HTR-8/SVneo (cell line): ENCODE results near the gene SPIN2A.
"Not testable (repeated sequence)": the region's sequence is repeated elsewhere in the genome, so short reads cannot be mapped to it uniquely, and the experiment has no call there.

ENCODE experiments used
- DNase-seq: peaks from one replicate; pipeline ENCODE4 v3.0.0; 2011; ENCODE audit warnings: low spot score, mixed read lengths; ENCODE audit not compliant: insufficient read length
- FAIRE-seq: peaks from 2 replicates; lab custom pipeline; 2011; peaks lifted over from hg19 to GRCh38; lab: Jason Lieb, UNC

Gene SPIN2A

DNA sequence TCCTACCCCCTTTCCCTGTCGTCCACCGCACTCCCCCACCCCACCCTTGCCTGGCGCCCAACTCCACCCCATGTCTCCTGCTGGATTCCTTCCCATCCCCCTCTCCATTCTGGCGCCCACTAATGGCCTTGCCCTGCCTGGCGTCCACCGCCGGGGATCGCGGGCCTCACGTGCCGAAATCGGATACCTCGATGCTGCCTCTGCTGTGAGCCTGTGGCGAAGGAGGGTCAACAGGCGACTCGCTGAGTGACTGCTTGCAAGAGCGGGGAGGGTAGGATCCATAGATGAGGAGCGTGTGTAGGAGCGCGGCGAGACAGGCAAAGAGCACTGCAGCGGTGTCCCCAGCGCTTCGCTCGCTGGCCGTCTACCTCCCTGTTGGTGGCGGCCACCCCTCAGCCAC lies at the start of gene SPIN2A:
Gene SPIN2A (minus strand): TSS at position 325 of the 400 bp plus-strand sequence. CDS start 800 bp downstream, outside the sequence.
- DNase-seq, FAIRE-seq: not testable (repeated sequence)

DNA sequence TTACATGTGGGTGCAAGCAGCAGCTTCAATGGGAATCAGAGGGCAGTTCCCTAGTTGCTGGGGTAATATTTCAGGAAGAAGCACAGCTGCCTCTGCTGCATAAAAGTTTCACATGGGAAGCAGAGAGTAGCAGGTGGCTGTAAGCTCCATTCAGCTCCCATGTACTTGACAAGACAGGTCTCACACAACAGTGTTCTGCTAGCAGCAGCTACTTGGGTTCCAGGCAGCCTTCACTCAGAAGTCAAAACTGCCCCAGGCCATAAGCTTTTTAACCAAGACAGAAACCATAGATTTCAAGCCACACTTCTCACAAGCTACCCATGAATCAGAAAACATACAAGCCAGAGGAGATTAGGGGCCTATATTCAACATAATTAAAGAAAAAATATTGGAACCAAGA lies 41.4 kb upstream of the SPIN2A start:
- DNase-seq (no peak), FAIRE-seq (no peak)

DNA sequence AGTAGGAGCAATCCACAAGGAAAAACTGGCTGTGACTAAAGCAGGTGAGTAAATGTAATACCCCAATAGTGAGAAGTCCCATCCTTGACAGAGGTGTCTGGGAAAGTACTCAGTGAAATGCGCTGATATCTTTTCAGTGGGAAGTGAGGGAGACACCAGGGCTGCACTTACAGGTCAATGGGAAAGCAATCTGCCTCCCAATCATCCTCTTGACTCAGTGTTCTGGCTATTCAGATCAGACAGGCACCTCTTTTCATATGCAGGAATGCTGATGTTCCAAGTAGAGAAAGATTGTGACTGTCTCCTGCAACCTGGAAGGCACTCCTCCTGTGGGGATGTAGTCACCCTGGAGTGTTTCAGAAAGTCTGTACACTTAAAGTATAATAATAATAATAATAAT lies 39.9 kb upstream of the SPIN2A start:
- FAIRE-seq (no peak), DNase-seq (no peak)

DNA sequence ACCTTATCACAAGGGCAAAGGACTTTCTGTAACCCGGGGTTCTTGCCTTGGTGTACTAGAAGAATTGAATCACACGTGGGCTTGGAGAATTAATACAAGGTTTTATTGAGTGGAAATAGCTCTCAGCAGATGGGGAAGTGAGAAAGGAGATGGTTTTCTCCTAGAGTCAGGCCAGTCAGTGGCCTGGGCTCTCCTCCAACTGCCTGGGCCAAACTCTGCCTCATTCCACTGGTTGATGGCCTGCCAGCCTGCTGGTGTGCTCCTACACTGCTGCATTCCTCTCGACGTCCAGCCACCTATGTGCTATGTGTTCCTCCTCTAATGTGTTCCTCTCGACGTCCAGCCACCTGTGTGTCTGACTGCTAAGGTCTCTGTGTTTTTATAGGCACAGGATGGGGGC lies 35.3 kb upstream of the SPIN2A start:
- no peak for FAIRE-seq
- DNase-seq = no peak

DNA sequence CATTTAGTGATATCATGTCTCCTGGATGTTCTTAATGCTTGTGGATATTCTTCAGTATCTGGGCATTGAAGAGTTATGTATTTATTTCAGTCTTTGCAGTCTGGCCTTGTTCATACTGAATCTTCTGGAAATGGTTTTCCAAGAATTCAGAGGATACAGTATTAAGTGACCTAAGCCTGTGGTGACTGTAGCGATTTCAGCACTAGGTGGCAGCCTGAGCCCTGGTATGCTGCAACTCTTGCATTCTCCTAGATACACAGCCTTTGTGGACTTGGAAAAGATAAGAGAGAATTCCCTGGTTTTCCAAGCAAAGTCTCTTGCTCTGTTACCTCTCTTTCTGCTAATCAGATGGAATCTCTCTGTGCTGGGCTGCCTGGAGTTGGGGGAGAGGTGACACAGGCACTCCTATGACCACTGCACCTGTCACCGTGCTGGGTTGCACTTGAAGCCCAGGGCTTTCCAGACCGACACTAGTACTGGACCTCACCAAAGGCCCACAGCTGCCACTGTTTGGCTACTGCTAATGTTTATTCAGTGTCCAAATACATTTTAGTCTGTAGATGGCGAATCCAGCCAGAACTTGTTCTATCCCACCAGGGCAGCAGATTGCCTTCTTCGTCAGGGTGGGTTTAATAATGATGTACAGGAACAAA lies 19.3 kb upstream of the SPIN2A start:
- FAIRE-seq = no peak
- peak; percentile 1 for DNase-seq

DNA sequence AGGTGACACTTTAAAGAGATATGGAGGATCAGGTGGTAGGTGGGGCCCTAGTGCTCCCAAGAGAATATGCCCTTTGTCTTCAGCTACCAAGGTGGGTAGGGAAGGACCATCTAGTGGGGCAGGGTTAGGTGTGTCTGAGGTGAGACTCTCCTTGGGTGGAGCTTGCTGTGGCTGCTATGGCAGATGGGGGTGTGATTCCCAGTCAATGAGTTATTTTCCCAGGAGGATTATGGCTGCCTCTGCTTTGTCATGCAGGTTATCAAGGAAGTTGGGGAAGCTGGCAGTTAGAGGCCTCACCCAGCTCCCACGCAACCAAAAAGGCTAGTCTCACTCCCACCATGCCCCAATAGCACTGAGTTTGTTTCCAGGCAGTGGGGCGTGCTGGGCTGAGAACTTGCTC lies 18.0 kb upstream of the SPIN2A start:
- FAIRE-seq = no peak

DNA sequence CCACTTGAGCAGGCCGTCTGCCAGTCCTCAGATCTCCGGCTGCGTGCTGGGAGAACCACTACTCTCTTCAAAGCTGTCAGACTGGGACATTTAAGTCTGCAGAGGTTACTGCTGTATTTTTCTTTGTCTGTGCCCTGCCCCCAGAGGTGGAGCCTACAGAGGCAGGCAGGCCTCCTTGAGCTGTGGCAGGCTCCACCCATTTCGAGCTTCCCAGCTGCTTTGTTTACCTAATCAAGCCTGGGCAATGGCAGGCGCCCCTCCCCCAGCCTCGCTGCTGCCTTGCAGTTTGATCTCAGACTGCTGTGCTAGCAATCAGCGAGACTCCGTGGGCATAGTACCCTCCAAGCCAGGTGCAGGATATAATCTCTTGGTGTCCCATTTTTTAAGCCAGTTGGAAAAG lies 15.0 kb upstream of the SPIN2A start:
- not testable (repeated sequence) for FAIRE-seq, DNase-seq

More for the DNA sequence above, 18.0 kb upstream of the SPIN2A start:
- DNase-seq = no peak

DNA sequence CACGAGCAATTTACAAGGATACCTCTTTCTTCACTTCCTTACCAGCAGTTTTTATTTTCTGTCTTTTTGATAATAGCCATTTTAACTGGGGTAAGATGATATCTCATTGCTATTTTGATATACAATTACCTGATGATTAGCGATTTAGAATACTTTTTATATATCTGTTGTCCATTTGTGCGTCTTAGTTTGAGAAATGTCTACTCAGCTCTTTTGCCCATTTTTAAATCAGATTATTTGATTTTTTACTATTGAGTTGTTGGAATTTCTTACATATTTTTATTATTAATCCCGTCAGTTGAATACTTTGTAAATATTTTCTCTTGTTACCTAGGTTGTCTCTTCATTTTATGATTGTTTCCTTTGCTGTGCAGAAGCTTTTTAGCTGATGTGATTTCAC lies 1.5 kb upstream of the SPIN2A start:
- no peak for DNase-seq
- FAIRE-seq = no peak

DNA sequence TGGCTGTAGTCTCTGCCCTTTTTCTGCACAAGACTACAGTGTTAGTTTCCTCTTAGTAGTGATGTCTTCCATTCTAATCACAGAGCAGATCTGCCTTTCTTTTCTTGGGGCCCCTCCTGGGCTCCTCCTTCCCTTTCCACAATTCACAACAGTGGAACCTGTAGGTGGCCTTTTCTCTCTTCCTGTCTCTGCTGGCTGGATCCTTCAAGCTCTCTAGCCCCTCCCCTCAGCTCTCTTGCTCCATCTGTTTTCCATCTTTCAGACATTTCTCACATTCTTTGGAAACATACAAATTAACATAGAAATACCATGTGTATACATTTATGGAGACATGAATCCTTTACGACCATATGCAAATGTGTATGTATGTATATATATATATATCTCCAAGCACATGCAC lies 304 bp upstream of the SPIN2A start:
- FAIRE-seq (no peak), DNase-seq (no peak)

DNA sequence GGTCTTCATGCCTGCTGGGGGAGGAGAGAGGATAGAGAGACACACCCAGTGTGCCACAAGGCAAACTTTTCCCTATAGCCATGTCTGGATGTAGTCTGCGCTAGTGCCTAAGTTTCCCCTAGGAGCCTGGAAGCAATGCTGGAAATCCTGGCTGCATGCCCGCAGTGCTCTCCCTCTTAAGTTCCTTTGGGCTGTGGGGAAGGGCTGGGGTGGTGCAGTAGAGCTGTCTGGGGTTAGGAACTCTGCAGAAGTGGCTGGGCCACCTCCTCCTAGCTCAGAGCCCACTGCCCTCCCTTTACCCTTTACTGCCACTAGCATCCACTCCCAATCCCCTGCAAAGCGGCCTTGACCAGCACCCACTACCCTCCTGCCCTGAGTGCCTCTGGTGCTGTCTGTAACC lies 608 bp downstream of the SPIN2A start:
- not testable (repeated sequence) for DNase-seq, FAIRE-seq

DNA sequence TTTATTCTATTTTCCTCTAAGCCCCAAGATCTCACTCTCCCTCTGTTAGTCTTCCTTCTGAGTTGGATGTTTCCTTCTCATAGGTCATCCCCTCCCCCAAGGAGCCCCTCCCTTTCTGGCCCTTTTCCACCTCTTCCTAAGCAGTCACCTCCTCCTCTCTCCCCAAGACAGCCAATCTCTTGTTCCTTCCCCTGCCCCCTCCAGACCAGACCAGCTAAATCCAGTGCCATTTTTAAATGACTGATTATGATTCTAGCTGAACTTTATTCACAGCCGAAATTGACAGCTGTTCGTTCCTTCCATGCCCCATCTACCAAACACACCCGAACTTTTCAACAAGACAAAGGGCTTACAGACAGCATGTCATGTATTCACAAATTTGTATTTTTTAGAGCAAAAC lies 1.9 kb downstream of the SPIN2A start:
- DNase-seq (no peak), FAIRE-seq (no peak)

DNA sequence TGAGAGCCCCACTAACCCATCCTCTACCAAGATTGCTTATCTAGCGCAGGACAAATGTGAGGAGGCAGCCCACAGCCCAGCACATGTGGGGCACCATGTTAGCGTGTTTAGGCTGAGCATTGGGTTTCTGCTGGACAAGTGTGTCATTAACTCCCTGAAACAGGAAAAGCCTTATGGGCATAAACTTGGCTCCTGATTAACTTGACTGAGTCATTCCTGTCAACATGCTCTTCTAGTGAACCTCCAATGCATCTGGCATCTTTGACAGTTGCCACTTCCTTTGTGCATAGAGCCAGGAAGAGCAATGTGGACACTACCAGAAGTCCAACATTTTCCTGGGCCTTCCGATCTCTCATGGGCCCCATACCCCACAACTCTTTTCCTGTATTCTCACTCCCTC lies 2.5 kb downstream of the SPIN2A start:
- no peak for FAIRE-seq
- no peak for DNase-seq

DNA sequence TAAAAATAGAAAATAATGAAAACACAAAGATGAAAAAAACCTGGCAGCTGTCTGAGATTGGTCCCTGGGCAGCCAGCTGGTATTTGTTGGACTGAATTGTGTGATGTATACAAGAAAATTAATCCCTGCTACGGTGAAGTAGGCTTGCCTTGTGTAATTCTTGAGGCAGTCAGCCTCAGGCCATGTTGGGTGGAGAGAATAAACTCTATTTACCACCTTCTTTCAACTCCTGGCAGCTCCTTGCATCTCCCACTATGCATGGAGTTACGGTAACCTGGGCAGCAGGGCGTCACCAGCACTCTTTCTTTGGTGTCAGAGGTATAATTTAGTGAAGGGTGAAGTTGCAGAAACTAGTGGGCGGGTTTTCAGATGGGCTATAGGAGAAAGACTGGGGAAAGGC lies 3.5 kb downstream of the SPIN2A start:
- FAIRE-seq = no peak
- no peak for DNase-seq

DNA sequence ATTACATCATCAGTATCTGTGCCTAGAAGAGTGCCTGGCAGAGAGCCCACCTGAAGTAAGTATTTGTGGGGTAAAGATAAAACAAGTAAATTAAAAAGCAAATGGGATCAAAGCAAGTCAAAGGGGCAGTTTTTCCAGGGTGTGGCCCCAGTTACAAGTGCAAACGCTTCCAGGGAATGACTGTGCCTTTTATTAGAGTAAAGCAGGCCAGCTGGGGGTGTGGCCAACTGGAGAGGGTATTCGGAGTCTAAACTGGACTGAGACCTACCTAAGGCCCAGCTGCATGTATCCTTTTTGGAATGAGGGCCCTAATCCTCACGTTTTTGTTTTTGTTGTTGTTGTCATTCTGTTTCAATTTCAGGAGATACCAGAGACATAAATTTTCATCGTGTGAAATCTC lies 3.9 kb downstream of the SPIN2A start:
- FAIRE-seq, DNase-seq: not testable (repeated sequence)

DNA sequence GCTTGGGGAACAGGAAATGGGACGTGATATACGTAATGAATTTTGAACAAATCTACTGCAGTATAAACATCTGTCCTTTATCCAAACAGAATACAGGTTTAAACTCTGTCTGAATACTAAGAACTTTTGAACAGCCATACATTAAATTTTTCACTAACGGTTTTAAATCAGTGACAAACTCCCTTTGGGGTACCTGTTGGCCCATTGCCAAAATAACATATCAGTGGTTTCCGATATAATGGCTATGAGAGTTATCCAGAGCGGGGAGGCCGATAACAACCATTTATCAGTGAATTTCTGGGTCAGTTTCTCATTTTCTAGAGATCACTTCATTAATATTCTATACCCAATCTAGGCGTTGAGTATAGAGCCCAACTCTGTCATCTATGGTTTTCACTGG lies 5.2 kb downstream of the SPIN2A start:
- no peak for FAIRE-seq
- no peak for DNase-seq

DNA sequence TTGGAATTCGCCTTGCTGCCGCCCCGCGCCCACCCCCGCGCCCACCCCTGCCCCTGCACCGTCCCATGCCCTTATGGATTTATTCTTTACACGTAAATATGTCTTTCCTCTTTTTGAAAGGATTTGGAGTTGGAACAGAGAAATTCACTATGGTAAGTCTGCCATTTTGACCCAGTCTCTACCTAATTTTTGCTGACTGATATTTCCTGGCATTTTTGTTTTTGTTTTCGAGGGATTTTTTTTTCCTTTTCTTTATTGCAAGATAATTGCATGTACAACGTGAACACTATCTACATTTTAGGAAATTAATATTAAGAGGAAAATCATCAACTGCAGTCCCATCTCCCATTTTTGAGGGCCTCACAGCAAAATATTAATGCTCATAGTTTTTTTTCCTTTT lies 15.4 kb downstream of the SPIN2A start:
- DNase-seq = no peak
- FAIRE-seq = no peak

DNA sequence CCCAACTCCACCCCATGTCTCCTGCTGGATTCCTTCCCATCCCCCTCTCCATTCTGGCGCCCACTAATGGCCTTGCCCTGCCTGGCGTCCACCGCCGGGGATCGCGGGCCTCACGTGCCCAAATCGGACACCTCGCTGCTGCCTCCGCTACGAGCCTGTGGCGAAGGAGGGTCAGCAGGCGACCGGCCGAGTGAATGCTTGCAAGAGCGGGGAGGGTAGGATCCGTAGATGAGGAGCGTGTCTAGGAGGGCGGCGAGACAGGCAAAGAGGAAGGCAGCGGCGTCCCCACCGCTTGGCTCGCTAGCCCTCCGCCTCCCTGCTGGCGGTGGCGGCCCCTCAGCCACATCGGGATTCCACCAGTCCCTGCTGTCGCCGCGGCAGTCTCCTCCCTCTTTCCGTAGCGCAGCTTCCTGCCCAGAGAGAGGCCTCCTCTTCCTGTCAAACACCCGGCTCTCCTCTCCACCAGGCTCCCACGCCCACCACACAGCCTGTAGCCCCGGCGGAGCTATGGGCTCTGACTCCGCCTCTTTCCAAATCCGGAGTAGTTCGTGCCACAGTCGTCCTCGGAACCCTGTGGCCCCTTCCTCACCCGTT lies 15.9 kb downstream of the SPIN2A start, which contains the start of gene SPIN2B:
Gene SPIN2B (minus strand): TSS at position 387 of the 594 bp plus-strand sequence.
- FAIRE-seq = no peak
- peak; percentile 67 for DNase-seq

DNA sequence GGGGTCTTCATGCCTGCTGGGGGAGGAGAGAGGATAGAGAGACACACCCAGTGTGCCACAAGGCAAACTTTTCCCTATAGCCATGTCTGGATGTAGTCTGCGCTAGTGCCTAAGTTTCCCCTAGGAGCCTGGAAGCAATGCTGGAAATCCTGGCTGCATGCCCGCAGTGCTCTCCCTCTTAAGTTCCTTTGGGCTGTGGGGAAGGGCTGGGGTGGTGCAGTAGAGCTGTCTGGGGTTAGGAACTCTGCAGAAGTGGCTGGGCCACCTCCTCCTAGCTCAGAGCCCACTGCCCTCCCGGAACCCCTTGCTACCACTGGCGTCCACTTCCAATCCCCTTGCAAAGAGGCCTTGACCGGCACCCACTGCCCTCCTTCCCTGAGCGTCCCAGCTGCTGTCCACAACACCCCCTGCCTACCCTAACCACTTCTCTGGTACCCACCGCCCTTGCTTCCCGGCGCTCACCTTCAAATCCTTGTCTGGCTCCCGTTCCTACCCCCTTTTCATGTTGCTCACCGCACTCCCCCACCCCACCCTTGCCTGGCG lies 16.5 kb downstream of the SPIN2A start:
- FAIRE-seq, DNase-seq: not testable (repeated sequence)

DNA sequence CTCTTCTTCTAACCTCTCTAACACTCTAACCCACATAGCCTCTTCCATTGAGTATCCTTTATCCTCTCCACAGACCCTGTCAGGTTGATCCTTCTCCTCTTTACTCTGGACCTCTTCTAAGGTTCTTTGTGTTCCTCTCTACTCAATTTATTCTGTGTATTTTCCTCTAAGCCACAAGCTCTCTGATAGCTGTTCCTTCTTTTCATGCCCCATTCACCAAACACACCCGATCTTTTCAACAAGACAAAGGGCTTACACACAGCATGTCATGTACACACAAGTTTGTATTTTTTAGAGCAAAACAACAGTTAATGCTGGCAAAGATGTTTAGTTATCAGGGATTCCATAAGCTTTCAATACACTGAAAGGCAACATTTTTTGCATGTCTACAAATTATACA lies 17.8 kb downstream of the SPIN2A start:
- DNase-seq (no peak), FAIRE-seq (no peak)

DNA sequence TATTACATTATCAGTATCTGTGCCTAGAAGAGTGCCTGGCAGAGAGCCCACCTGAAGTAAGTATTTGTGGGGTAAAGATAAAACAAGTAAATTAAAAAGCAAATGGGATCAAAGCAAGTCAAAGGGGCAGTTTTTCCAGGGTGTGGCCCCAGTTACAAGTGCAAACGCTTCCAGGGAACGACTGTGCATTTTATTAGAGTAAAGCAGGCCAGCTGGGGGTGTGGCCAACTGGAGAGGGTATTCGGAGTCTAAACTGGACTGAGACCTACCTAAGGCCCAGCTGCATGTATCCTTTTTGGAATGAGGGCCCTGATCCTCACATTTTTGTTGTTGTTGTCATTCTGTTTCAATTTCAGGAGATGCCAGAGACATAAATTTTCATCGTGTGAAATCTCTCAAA lies 19.6 kb downstream of the SPIN2A start:
- DNase-seq, FAIRE-seq: not testable (repeated sequence)

DNA sequence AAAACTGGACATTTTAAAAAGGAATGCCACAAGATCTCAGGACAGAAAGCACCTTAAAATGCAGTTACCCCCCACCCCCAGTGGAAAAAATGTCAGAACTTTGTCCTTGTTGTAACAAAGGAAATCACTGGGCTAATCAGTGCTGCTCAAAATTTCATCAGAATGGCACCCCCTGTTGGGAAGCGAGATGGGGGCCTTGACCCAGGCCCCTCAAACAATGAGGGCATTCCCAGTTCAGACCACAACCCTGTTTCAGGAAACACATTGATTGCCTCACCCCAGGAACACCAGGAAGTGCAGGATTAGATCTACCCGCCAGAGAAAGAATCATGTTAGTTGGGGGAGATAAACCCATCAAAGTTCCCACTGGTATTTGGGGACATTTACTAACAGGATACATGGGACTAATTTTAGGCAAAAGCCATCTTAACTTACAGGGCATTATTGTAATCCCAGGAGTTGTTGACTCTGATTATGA lies 32.2 kb downstream of the SPIN2A start:
- FAIRE-seq = no peak
- DNase-seq = no peak
